Muscle of arm (tissue), 14 donors: ENCODE results near the gene SACM1L. TPM values are rescaled to one million over a fixed set of nuclear protein-coding genes. Genes with fewer than 3 reads are reported as not detected.

Experiments used
- DNase-seq: peaks from one replicate; pipeline ENCODE4 v3.0.0-alpha.2; 2013
- long read RNA-seq, 11 donors: transcript quantifications; one replicate each; lab custom pipeline, GENCODE V29; 2026
- polyA plus RNA-seq, 12 donors: library from polyadenylated mRNA; unstranded; fragments of 120-200 nt; gene quantifications; one replicate each; pipeline ENCODE4 v1.2.1, GENCODE V29; 2013; ENCODE audit not compliant: insufficient read length in 12 of 12

Gene SACM1L, protein sequence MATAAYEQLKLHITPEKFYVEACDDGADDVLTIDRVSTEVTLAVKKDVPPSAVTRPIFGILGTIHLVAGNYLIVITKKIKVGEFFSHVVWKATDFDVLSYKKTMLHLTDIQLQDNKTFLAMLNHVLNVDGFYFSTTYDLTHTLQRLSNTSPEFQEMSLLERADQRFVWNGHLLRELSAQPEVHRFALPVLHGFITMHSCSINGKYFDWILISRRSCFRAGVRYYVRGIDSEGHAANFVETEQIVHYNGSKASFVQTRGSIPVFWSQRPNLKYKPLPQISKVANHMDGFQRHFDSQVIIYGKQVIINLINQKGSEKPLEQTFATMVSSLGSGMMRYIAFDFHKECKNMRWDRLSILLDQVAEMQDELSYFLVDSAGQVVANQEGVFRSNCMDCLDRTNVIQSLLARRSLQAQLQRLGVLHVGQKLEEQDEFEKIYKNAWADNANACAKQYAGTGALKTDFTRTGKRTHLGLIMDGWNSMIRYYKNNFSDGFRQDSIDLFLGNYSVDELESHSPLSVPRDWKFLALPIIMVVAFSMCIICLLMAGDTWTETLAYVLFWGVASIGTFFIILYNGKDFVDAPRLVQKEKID
- polyA plus RNA-seq, result 10 to 100 TPM in 11 of 12 donors, not detected in 1; 21.4 to 41.1 (median 30.9) TPM
- long read RNA-seq, donor 1, partial matches to known transcripts, result 63 of 70 reads
- long read RNA-seq, donor 1, other reads (novel, unspliced or antisense), result 0 of 70 reads
- long read RNA-seq, donor 2, partial matches to known transcripts, result 0 of 6 reads
- long read RNA-seq, donor 2, other reads (novel, unspliced or antisense), result 0 of 6 reads
- long read RNA-seq, donor 3, partial matches to known transcripts, result 16 of 17 reads
- long read RNA-seq, donor 3, other reads (novel, unspliced or antisense), result 0 of 17 reads
- long read RNA-seq, donor 4, partial matches to known transcripts, result 13 of 13 reads
- long read RNA-seq, donor 4, other reads (novel, unspliced or antisense), result 0 of 13 reads
- long read RNA-seq, donor 5, transcript SACM1L-201 (20 exons, 3,723 nt), result major isoform, 5 of 6 reads
- long read RNA-seq, donor 5, partial matches to known transcripts, result 0 of 6 reads
- long read RNA-seq, donor 5, other reads (novel, unspliced or antisense), result 0 of 6 reads
- long read RNA-seq, donor 6, result 0 reads
- long read RNA-seq, donor 7, partial matches to known transcripts, result 0 of 4 reads
- long read RNA-seq, donor 7, other reads (novel, unspliced or antisense), result 0 of 4 reads
- long read RNA-seq, donor 8, transcript SACM1L-201 (20 exons, 3,723 nt), result major isoform, 6 of 23 reads
- long read RNA-seq, donor 8, partial matches to known transcripts, result 14 of 23 reads
- long read RNA-seq, donor 8, other reads (novel, unspliced or antisense), result 0 of 23 reads
- long read RNA-seq, donor 9, partial matches to known transcripts, result 9 of 11 reads
- long read RNA-seq, donor 9, other reads (novel, unspliced or antisense), result 0 of 11 reads
- long read RNA-seq, donor 10, partial matches to known transcripts, result 0 of 6 reads
- long read RNA-seq, donor 10, other reads (novel, unspliced or antisense), result 0 of 6 reads
- long read RNA-seq, donor 11, transcript SACM1L-201 (20 exons, 3,723 nt), result major isoform, 6 of 29 reads
- long read RNA-seq, donor 11, partial matches to known transcripts, result 19 of 29 reads
- long read RNA-seq, donor 11, other reads (novel, unspliced or antisense), result 0 of 29 reads

DNA sequence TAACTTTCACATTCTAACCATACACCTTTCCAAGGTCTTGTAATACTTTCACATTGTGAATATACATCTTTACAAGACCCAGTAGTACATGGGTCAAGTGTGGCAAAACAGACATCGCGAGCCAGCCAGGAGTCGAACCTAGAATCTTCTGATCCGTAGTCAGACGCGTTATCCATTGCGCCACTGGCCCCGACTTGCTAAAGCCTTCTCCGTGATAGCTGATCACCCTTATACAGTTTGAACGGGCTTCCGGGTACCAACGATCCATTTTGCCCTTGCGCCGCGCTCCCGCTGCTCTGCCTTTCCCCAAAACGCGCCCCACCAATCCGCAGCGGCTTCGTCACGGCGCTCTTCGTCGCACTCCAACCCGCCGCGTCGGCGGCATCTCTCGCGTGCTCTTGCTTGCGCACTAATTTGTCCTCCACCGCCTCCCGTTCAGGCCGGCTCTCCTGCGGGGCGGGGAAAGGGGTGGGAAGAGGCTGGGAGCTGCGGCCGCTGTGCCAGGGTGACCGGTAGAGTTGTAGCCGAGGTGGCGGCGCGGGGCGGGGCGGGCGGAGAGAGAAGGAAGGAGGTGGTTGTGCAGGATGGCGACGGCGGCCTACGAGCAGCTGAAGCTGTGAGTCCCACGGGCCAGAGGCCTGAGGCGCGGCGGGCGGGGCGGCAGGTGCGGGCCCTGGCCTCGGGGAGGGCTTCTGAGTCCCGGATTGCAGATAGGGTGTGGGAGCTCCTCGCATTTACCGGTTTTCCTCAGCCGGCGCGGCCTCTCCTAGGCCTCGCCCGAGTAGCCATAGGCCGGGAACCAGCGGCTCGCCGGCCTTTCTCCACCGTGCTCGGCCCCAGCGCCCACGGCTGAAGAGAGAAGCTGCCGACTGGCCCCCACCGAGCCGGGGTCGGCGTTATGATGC, at the start of gene SACM1L:
TSS of gene SACM1L (plus strand) at position 515 of the 905 bp plus-strand sequence. CDS start at position 585, 70 bp downstream.
- DNase-seq, result peak; percentile 99

DNA sequence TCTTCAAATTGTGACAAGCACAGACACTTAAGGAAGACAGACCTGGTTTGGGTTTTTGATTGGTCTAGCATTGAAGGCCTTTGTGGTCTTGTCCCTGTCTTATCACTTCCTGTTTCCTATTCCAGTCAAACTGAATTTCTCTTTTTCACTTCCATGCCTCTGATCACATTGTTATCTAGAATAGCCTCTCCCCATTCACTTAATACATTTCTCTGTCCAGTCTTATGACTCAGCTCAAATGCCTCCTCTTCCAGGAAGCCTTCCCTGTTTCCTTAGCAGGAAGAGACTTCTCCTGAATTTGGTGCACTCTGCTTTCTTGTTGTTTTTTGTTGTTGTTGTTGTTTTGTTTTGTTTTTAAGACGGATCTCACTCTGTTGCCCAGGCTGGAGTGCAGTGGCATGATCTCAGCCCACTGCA, 49.1 kb upstream of the SACM1L start:
- DNase-seq, result no peak

DNA sequence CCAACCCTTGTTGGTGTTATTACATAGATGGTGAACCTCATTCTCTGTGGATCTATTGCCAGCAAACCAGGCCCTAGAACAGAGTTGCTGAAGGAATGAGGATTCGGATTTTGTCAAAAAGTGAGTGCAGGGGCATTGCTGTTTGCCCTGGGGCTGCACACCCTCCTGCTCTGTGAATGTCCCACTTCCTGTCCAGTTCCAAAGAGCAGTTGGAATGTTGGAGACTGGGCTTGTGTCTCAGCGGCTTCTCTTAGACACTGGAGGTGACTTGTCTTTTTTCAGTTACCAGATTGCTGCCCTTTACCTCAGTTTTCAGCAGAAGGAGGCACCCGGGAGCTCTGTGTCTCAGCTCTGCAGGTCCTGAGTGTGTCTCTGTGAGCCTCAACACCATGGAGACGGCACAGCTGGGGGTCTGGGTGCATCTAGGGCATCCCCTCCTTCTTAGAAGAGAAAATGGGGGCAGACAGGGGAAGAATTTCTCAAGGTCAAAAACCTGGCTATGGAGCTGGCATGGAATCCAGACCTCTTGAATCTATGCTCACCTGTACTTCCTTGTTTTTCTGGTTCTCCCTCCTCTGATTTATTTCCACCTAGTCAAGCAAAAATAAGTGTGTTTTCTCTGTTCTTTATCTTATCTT, 48.4 kb upstream of the SACM1L start:
- no peak for DNase-seq

GRCh38 chr3:45641756-45642155, 47.4 kb upstream of the SACM1L start:
- no peak for DNase-seq

GRCh38 chr3:45642731-45643152, 46.5 kb upstream of the SACM1L start:
- no peak for DNase-seq

DNA sequence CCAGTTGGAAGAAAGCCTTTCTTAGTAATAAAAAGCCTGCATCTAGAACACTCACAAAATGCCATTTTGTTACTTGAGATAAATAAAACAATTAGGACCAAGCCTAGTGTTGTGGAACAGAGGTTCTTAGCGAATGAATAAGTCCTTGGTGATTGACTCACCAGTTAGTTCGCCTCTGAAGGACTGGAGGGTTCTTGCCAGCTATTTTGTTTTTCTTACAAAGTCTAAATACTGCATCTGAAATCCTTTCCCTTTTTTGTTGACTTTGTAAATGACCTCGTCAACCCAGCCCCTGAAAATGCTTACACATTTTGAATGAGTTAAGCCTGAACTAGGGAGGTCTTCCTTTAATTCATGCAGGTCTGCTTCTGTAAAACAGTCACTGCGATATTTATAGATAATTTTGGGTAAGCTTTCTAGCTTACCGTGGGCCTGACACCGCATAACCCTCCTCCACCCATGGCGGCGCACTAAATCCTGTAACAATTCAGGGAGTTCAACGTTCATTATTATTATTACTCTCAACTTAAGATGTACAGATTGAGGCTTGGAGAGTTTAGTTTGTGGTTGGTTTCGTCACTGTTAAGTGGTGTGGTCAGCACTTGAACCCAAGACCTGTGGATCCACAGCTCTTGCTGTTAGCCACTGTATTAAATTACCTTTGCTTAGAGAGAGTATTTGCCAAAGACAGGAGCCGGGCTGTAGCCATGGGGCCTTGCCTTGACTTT, 45.0 kb upstream of the SACM1L start:
- DNase-seq, result no peak

DNA sequence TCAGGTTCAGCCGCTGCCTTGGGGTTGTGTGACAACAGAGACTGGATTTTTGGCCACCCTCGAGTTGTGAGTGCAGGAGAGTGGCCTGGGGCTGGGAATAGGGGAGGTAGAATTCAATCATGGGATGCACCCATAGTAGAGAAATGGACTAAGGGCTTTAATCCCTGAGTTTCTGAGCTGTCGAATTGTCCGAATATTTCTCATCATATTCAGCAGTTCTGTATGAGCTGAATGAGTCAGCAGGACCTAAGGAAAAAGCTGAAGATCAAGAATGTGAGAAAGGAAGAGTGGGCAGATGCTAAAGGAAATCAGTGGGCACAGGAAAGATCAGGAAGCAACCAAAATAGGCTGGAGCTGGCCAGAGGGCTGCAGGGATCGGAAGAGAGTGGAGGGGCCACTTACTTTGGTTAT, 44.4 kb upstream of the SACM1L start:
- DNase-seq, result no peak

- DNase-seq, result no peak
Measured at GRCh38 chr3:45646051-45646585, 43.1 kb upstream of the SACM1L start.

- DNase-seq, result peak; percentile 33
Measured at GRCh38 chr3:45647148-45647619, 42.0 kb upstream of the SACM1L start.

GRCh38 chr3:45653205-45653604, 36.0 kb upstream of the SACM1L start:
- no peak for DNase-seq

- no peak for DNase-seq
Measured at GRCh38 chr3:45654397-45654944, 34.7 kb upstream of the SACM1L start.

- no peak for DNase-seq
Measured at GRCh38 chr3:45655906-45656305, 33.3 kb upstream of the SACM1L start.

DNA sequence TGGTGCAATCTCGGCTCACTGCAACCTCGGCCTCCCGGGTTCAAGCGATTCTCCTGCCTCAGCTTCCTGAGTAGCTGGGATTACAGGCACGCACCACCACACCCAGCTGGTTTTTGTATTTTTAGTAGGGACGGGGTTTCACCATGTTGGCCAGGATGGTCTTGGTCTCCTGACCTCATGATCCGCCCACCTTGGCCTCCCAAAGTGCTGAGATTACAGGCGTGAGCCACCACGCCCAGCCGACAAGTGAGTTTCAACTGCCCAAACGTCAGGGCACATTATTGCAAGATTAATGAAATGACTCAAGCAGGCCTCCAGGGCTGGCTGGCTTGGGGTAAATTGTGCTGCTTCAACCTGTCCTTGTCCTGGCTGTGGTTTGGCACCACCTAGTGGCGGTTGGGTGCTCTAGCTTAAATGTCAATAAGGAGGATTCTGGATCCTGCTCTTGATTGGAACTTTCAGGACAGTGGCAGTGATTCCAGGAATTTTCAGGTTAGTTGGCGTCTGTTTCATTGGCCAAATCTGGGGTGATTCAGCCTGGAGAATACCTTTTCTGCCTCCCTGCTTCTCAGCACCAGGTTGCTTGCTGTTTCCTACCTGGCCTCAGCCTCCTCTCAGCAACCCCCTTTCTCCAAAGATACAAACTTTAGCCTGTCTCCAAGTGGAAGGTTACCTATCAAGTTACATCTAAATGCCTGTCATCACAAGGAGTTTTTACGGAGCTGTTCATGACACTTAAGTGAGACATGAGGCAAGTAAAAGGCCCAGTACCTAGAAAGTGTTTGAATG, 32.4 kb upstream of the SACM1L start:
- DNase-seq, result peak; percentile 87

DNA sequence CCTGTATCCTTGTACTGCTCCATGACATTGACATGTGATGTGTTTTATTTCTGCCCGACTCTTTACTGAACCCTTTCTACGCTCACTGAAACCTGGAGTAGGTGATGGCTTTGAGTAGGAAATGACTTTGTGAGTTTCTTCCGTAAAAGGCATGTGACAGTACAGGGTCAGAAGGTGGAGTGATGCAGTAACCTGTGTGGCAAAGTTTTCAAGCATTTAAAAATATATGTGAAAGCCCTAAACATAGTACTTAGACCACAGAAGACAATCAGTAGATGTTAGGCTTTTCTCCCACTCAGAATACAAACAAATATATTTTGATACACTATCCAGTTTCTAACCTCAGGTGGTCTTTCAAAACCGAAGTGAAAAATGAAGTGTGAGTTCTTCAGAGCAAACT, 31.3 kb upstream of the SACM1L start:
- DNase-seq, result no peak

DNA sequence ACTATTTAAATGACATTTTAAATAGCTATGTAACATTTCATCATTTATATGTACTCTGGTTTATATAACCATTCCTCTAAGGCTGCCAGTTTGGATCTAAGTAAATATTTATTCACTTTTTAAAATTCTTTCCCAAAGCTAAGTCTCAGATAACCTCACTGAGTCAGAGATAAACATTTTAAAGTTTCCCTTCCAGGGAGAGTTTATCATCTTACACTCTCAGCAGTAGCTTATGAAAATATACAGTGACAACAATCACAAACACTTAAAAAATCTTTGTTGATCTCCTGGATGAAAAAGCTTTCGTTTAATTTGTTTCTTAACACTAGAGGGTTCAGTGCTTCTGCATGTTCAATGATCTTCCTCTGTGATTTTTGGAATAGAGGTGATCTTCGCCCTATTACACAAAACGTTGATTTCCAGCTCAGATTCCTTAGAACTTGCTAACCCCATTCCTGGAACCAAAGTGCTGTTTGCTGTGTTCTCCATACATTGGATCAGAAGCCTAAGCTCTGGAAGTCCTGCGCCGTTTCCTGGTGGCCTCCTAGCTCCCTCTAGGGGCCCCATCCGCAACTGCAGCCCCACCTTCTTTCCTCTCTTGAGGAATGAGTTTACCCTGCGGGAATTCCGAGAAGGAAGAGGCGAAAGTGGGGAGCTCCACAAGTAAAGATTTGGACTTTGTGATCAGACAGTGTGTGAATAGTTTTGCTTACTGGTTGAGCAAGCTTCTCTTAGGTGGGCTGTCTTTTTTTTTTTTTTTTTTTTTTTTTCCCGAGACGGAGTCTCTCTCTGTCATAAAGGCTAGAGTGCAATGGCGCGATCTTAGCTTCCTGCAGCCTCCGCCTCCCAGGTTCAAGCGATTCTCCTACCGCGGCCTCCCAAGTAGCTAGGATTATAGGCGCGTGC, 29.3 kb upstream of the SACM1L start:
- peak; percentile 48 for DNase-seq

- DNase-seq, result no peak
Measured at GRCh38 chr3:45660567-45660901, 28.7 kb upstream of the SACM1L start.
